Measurements from ENCODE around the gene CD209. TPM values are rescaled to one million over a fixed set of nuclear protein-coding genes. Genes with fewer than 3 reads are reported as not detected.

CD209 gene
- total and polyA plus RNA-seq, 2 of the 8 experiments (the other 6 are each of a cell fraction or from before 2014, with no cell fraction given), result 0.05 to 0.22 TPM

GRCh38 chr19:7736148-7736547 lies 11.2 kb downstream of the CD209 start:
- WGBS, 2 experiments (ENCODE audit: extremely low coverage in 1 of 2, insufficient coverage in 1 of 2, insufficient read length in 1 of 2, insufficient replicate concordance in 2 of 2, low coverage in 1 of 2, low lambda C conversion rate in 2 of 2, missing lambda C conversion rate in 1 of 2), result 58% methylated on average over 1 of the region's 1 CpG; no CpG with 5 or more reads in 1 of the 2 experiments
- TF ChIP-seq POLR2AphosphoS5 (IDR thresholded peaks at IDR 0.05; ENCODE audit: low read depth, low read length) (no peak), JUND (IDR thresholded peaks at IDR 0.05; ENCODE audit: low read length) (no peak), KDM1A (IDR thresholded peaks at IDR 0.05; ENCODE audit: borderline replicate concordance, low read length) (no peak), NANOG (IDR thresholded peaks at IDR 0.05; ENCODE audit: insufficient read depth, low read depth, low read length, poor library complexity, severe bottlenecking) (no peak), USF2 (IDR thresholded peaks at IDR 0.05; ENCODE audit: low read length) (no peak), CBX5 (IDR thresholded peaks at IDR 0.05; ENCODE audit: low read depth, low read length) (no peak)
- H2BK15ac ChIP-seq (ENCODE audit: low read length), result no peak overlapping the region
- no peak overlapping the region for H2BK5ac ChIP-seq (ENCODE audit: low read depth, low read length)
- H4K20me1 ChIP-seq (replicated peaks in 1 of 2; ENCODE audit: control insufficient read depth in 1 of 2, insufficient read depth in 2 of 2, low read length in 2 of 2), result peaks cover 0 to 2% of the 10 kb centered on the region in 2 experiments
- no peak overlapping the region for H3K18ac ChIP-seq (ENCODE audit: extremely low read depth, low read length)
- no peak for DNase-seq (ENCODE audit: low read depth in 1 of 2, low spot score in 2 of 2)
- no peak overlapping the region for H4K91ac ChIP-seq (replicated peaks; ENCODE audit: insufficient read length, low read length)
- no peak overlapping the region for H4K8ac ChIP-seq (ENCODE audit: extremely low read depth, insufficient read depth, low read length)
- peaks cover 0 to 3% (median 0%) of the 10 kb centered on the region in 4 experiments; a peak in 4 of 7 replicates for H3K4me1 ChIP-seq (replicated peaks in 1 of 4; ENCODE audit: control insufficient read depth in 3 of 4, insufficient read depth in 4 of 4, low read length in 3 of 4)
- no peak overlapping the region for H3K14ac ChIP-seq (ENCODE audit: insufficient read length)
- no peak overlapping the region for H4K5ac ChIP-seq (ENCODE audit: insufficient read length, low read depth, low read length)
- no peaks in the 10 kb centered on the region for H3K79me2 ChIP-seq (ENCODE audit: control insufficient read depth in 1 of 2, insufficient read depth in 2 of 2, low read length in 2 of 2)
- H2BK12ac ChIP-seq (ENCODE audit: low read depth, low read length), result no peak overlapping the region
- H2AFZ ChIP-seq (ENCODE audit: low read length), result no peak overlapping the region
- FAIRE-seq, result no peak
- no peaks in the 10 kb centered on the region for H3K79me1 ChIP-seq (ENCODE audit: low read depth, low read length)
- CTCF ChIA-PET (ENCODE audit: partially characterized antibody), result interaction anchor here (1.0 kb wide), 1 partner anchor 33 kb away, joined by 3 read pairs; no protein-coding TSS in a partner anchor
- H2AK5ac ChIP-seq (ENCODE audit: low read depth, low read length), result no peak overlapping the region
- H3K4me3 ChIP-seq (ENCODE audit: extremely low read depth in 1 of 4, insufficient read depth in 2 of 4, low read depth in 3 of 4, low read length in 4 of 4), result no peak overlapping the region
- no peak overlapping the region for H3K4ac ChIP-seq (replicated peaks; ENCODE audit: insufficient read length, low read depth, low read length)
- POLR2A ChIA-PET (ENCODE audit: partially characterized antibody), result no interaction called here
- no peaks in the 10 kb centered on the region for H3K36me3 ChIP-seq (ENCODE audit: control insufficient read depth in 2 of 4, insufficient read depth in 4 of 4, low read length in 3 of 4)
- H3K56ac ChIP-seq (replicated peaks; ENCODE audit: insufficient read length, low read depth, low read length), result no peak overlapping the region
- no peaks in the 10 kb centered on the region for H3K9me3 ChIP-seq (ENCODE audit: insufficient read depth in 2 of 2, low read depth in 1 of 2, low read length in 1 of 2)
- H3K27ac ChIP-seq (ENCODE audit: low read depth, low read length), result no peak overlapping the region
- no peak overlapping the region for H3K9ac ChIP-seq (replicated peaks in 1 of 4; ENCODE audit: extremely low read depth in 1 of 4, low read depth in 3 of 4, low read length in 3 of 4)
- H2BK120ac ChIP-seq (replicated peaks; ENCODE audit: low read depth, low read length), result no peak overlapping the region
- no peak overlapping the region for H3K23ac ChIP-seq (ENCODE audit: insufficient read length)
- H2BK20ac ChIP-seq (ENCODE audit: low read length), result no peak overlapping the region
- no peak overlapping the region for H3K4me2 ChIP-seq (ENCODE audit: insufficient read depth in 1 of 2, low read depth in 2 of 2, low read length in 2 of 2)
- H3K27me3 ChIP-seq (replicated peaks in 1 of 4; ENCODE audit: control insufficient read depth in 3 of 4, extremely low read depth in 1 of 4, insufficient read depth in 3 of 4, low read length in 3 of 4), result peaks cover 3 to 15% (median 8%) of the 10 kb centered on the region in 4 experiments
- no peaks in the 10 kb centered on the region for H3K23me2 ChIP-seq (ENCODE audit: low read depth, low read length)

Measured in H1 (cell line).